Gastroesophageal sphincter (tissue), 3 donors: ENCODE results near the gene HRH1.

Experiments
- EP300 ChIP-seq: sonication (generic); formaldehyde crosslinking; IDR thresholded peaks from one replicate; pipeline ENCODE4 v1.6.1; 2017; ENCODE audit warnings: antibody characterized with exemption, mild to moderate bottlenecking
- POLR2A ChIP-seq, 2 donors: fragments of 450-650 bp; IDR thresholded peaks; one replicate each; pipeline ENCODE4 v1.6.1; 2017; ENCODE audit warnings: antibody characterized with exemption in 2 of 2, mild to moderate bottlenecking in 2 of 2, moderate library complexity in 1 of 2
- POLR2AphosphoS5 ChIP-seq: sonication (generic); formaldehyde crosslinking; IDR thresholded peaks from one replicate; pipeline ENCODE4 v1.6.1; 2017; ENCODE audit warnings: antibody characterized with exemption
- TF ChIP-seq, protein P1 (sequence below), 4 experiments: fragments of 200-600 bp in 2 of 4; fragments of 450-650 bp in 2 of 4; sonication (generic) in 1 of 4; IDR thresholded peaks; one replicate each; pipeline ENCODE4 v1.5.1; 2017 to 2019; ENCODE audit warnings: antibody characterized with exemption in 4 of 4, mild to moderate bottlenecking in 2 of 4, moderate library complexity in 2 of 4

DNA sequence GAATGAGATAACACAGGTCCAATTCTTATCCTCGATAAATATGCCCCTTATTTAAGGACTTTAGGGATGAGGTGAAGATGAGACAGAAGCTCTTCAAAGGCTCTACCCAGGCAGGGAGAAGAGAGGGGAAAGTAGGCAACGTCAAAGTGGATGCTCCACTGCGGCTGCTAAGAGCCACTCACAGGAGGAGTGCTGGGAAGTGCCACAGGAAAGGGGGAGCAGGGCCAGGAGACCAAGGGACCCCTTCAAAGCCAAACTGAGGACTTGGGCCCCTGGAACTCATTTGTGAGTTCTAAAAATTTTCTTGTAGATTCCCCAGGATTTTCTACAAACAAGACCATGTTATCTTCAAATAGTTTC, 70.6 kb downstream of the HRH1 start:
- TF ChIP-seq EP300 (no peak), POLR2A (IDR thresholded peaks at IDR 0.05) (no peak), POLR2AphosphoS5 (no peak)
- TF ChIP-seq, protein P1, sequence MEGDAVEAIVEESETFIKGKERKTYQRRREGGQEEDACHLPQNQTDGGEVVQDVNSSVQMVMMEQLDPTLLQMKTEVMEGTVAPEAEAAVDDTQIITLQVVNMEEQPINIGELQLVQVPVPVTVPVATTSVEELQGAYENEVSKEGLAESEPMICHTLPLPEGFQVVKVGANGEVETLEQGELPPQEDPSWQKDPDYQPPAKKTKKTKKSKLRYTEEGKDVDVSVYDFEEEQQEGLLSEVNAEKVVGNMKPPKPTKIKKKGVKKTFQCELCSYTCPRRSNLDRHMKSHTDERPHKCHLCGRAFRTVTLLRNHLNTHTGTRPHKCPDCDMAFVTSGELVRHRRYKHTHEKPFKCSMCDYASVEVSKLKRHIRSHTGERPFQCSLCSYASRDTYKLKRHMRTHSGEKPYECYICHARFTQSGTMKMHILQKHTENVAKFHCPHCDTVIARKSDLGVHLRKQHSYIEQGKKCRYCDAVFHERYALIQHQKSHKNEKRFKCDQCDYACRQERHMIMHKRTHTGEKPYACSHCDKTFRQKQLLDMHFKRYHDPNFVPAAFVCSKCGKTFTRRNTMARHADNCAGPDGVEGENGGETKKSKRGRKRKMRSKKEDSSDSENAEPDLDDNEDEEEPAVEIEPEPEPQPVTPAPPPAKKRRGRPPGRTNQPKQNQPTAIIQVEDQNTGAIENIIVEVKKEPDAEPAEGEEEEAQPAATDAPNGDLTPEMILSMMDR (IDR thresholded peaks at IDR 0.05): no peak
